HG03457 (cell line): ENCODE data around the gene MASP1.
A peak's percentile ranks its signal among the peaks of the same experiment; 100 is the strongest.
"Not testable (repeated sequence)": the region's sequence is repeated elsewhere in the genome, so short reads cannot be mapped to it uniquely, and the experiment has no call there.

Experiments used
- ATAC-seq: cut with Tn5 transposase; IDR thresholded peaks from one replicate; pipeline ENCODE4 v1.9.1; 2021; ENCODE audit warnings: moderate number of reproducible peaks; ENCODE audit not compliant: unreplicated experiment

Gene MASP1

GRCh38 chr3:187228740-187229139 is 62.8 kb downstream of the MASP1 start:
- no peak for ATAC-seq

- no peak for ATAC-seq
Measured at GRCh38 chr3:187227658-187228258, 63.8 kb downstream of the MASP1 start.

GRCh38 chr3:187223799-187224198 is 67.7 kb downstream of the MASP1 start:
- no peak for ATAC-seq

GRCh38 chr3:187222801-187223200 is 68.7 kb downstream of the MASP1 start:
- ATAC-seq = no peak

- no peak for ATAC-seq
Measured at GRCh38 chr3:187215460-187215859, 76.1 kb downstream of the MASP1 start.

GRCh38 chr3:187213616-187214015 is 77.9 kb downstream of the MASP1 start:
- no peak for ATAC-seq

GRCh38 chr3:187212705-187213104 is 78.8 kb downstream of the MASP1 start:
- no peak for ATAC-seq

GRCh38 chr3:187212196-187212545 is 79.4 kb downstream of the MASP1 start:
- no peak for ATAC-seq

GRCh38 chr3:187211532-187212195 is 79.9 kb downstream of the MASP1 start:
- no peak for ATAC-seq

- peak; percentile 98 for ATAC-seq
Measured at GRCh38 chr3:187210545-187211327, 80.8 kb downstream of the MASP1 start.

GRCh38 chr3:187210091-187210490 is 81.4 kb downstream of the MASP1 start:
- no peak for ATAC-seq

- no peak for ATAC-seq
Measured at GRCh38 chr3:187209491-187209890, 82.0 kb downstream of the MASP1 start.

- no peak for ATAC-seq
Measured at GRCh38 chr3:187208159-187208558, 83.4 kb downstream of the MASP1 start.

- no peak for ATAC-seq
Measured at GRCh38 chr3:187207624-187208023, 83.9 kb downstream of the MASP1 start.

- ATAC-seq = no peak
Measured at GRCh38 chr3:187207062-187207461, 84.5 kb downstream of the MASP1 start.

GRCh38 chr3:187205683-187206082 is 85.9 kb downstream of the MASP1 start:
- no peak for ATAC-seq

GRCh38 chr3:187199463-187200050 is 92.0 kb downstream of the MASP1 start:
- ATAC-seq = not testable (repeated sequence)

GRCh38 chr3:187198490-187198889 is 93.0 kb downstream of the MASP1 start:
- ATAC-seq = no peak

- no peak for ATAC-seq
Measured at GRCh38 chr3:187197335-187197649, 94.2 kb downstream of the MASP1 start, which contains the start of gene RTP1. Gene RTP1, plus strand, starts transcription at chr3:187197486. Its CDS starts 30 bp downstream, at chr3:187197516.

- ATAC-seq = no peak
Measured at GRCh38 chr3:187196573-187197334, 94.8 kb downstream of the MASP1 start.

- no peak for ATAC-seq
Measured at GRCh38 chr3:187193181-187193580, 98.4 kb downstream of the MASP1 start.
